Islet of Langerhans (tissue), 1 donor: Measurements from ENCODE around the gene IL37.
"Not testable (repeated sequence)": the region's sequence is repeated elsewhere in the genome, so short reads cannot be mapped to it uniquely, and the experiment has no call there.

ENCODE experiments used
- FAIRE-seq: peaks from one replicate; lab custom pipeline; 2011; peaks lifted over from hg19 to GRCh38; lab: Jason Lieb, UNC

The IL37 gene

DNA sequence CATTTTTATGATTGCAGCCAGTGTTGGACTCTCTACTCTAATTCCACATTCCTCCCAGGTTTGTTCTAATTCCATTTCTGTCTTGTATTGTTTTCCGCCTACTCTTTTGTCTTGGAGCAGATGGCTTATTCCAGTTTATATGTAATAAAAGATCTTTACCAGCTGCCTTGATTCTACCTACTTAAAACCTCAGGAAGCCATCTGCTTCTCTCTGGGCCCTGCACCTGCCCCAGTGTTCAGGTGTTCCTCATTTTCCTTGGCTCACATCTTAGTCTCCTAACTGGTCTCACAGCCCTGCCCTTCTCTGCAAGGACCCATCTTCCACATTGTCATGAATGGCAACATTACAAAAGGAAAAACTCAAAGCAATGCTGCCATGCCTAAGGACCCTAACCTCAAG, 21.0 kb upstream of the IL37 start:
- FAIRE-seq: no peak

DNA sequence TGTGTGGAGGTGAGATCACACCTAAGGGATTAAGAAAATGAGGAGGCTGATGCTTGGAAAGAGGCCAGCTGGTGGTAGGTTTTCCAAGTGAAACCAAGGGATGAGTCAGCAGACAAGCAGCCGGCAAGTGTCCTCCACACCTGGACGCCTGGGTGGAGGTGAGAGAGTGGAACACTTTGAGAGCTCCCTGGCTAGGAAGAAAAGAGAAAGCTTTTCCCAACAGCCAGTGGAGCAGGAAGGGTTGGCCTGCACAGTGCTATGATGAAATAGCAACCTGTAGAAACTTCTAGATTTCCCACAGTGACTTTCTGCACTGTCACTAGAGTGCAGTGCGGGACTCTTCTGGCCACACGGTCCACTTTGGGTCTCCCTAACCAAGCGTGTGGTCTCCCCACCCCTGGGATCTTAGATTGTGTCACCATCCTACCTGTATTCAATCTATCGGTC, 19.6 kb upstream of the IL37 start:
- FAIRE-seq: no peak

DNA sequence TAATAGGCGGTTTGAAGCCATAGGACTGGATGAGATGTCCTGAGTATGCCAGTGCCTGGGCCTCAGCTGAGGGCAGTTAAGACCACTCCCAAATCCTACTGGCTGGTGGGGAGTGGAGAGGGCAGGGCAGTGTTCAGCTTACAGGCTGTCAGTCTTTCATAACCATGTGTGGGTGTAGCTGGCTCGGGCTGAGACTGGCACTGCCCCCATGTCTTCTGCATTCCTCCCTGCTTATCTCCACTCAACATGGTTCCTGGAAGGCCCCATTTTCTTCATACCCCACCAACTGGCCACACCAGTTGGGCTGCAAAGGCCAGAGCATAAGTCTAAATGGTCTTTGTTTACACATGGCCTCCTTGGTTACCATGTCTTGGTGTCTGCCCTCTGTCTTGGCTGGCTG, 17.2 kb upstream of the IL37 start:
- FAIRE-seq: no peak

DNA sequence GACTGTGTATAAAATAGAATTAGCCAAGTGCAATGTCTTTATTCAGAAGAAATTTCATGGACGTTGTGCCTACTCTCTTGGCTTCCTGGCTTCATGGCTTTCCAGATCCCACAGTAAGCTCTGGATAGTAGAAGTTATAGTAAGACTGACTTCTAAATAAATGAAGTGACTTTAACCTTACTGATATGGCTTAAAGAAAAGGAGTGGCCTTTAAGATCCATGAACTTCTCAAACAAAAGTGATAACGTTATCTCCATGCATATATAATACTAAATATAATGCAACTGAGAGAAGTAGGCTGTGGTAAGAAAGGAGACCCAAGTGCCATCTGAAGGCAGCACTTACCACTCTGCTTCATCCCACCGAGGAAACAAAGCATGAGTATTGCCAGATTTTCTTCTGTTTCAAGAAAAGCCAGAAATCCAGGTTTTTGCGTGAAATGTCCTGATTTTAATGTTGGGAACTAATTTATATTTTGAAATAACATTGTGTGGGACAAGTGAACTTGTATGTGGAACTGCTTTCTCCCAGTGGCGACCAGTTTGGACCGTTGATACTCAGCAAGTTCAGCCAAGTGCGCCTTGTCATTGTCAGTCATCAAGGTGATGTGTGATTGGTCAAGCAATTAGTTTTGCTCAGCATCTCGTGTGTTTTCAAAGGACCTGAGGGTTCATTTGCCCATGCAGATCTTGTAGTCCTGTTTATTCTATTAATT, 13.9 kb upstream of the IL37 start:
- FAIRE-seq: no peak

DNA sequence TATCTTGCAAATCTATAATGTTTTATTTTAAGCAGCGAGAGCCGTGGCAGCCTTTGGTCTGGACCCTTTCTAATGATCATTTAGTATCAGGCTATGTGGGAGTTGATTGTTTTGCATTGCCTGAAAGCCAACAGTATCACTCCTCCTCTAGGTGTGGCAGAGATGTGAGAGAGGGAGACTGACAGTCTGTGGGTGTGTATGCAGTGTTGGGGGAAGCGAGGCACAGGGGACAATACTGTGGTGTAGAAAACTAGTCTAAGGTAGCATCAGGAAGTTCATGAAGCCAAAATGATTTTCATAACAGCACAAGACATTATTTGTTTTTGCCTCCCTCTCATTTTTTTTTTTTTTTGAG, 13.4 kb upstream of the IL37 start:
- no peak for FAIRE-seq

DNA sequence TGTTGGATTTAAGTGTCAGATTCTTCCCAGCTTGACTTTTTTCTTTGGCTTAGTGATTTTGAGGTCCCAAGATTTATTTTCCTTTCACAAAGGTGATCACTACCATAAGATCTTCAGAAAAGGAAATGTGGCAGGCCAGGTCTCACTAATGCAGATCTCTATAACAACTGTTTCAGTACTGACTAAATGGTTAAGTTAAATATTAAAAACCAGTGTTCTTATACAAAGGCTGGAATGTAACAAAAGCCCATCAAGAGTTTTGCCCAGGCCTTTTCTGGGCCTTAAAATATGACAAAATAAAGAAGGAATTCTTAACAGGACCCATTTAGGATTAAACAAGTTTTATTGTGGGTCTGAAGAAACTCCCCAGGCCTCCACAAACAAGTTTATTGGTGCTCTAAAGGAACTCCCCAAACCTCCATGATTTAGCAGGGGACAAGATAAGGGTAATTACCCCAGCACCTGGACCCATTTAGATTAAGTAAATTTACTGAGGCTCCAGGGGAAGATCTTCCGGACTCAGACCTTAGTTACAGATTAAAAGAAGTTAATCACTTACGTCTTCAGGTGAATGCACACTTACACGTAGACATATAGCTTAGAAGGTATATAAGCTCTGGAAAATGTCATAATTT, 9.4 kb upstream of the IL37 start:
- not testable (repeated sequence) for FAIRE-seq

DNA sequence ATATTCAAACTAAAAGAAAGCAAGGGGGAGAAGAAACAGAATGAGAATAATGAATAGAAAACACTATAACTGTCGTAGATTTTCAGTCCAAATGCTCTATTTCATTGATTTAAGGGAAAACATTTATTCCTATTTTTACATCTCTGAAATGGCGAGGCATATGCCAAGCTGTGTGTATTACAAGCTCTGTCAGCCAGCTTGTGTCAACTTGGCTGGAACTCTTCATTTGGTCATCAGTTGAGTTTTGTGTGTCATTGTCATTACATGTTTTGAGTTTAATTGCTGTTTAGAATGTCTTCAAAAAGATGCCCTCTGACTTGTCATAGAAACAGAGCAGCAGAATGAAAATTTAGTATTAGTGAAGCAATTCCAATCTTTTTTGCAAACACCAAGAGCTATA, 8.1 kb upstream of the IL37 start:
- no peak for FAIRE-seq

DNA sequence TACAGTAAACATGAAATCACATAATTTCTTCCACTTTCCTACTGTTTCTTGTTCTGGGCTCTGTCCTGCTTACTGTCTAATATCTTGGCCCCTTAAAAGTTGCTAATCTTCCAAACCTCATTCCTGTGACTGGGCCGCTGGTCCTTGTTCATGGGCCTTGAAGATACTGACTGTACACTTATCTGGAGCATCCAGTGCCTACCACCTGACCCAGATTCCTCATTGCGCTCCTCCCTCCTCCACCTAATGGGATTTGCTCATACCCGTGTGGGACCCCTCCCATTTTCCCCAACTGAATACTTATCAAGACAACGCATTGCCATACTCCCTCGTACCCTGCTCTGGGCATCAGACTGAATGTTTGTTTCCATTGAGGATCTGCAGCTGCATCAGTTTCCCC, 6.1 kb upstream of the IL37 start:
- no peak for FAIRE-seq

DNA sequence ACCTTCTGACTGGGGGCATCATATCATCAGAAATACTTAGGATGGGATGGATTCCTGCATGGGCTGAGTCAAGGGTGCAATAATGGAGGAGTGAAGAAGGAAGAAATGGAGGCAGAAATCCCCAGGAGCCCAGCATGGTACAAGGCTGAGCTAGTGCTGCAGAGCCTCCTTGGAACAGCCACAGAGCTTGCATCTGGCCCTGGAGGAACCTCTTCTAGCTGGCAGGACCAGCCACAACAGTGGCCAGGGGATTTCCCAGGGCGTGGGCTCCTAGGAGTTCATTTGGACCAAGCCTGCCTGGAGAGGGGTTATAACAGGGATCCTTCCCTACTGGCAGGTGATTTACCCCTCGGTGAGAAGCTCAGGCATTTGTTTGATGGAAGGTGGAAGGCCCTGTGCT, 4.7 kb upstream of the IL37 start:
- FAIRE-seq: no peak

DNA sequence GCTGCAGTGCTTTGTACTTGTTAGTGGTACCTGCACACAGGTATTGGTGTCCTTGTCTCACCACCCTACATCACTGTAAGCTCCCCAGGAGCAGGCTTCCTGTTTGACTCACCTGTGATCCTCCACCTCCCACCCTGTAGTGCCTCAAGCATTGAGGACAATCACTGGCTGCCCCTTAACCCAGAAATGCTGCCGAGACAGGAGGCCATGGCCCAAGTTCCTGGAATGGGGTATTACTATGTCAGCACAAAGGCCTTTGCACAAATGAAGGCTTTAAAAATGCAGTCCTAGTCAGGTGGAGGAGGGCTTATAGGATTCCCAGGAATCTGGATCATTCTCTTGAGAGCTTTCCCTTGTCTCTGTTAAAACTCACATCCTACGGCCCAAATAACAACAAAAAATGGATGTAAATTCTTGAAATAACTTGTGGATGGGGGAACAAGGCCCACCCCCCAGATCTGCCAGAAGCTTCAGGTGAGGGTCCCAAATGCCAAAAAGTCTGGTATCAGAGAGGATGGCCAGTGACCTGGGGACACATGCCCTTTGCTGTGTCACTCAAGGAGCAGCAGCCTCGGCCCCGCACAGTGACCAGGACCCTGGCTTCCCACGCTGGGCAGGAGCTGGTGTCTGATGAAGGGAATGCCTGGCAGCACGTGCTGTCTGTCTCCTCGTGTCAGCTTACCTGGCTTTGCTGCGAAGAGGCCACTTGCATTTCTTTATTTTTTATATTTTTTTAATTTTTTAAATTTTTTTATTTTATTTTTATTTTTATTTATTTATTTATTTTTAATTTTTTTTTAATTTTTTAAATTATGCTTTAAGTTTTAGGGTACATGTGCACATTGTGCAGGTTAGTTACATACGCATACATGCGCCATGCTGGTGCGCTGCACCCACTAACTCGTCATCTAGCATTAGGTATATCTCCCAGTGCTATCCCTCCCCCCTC, 3.7 kb upstream of the IL37 start:
- no peak for FAIRE-seq

DNA sequence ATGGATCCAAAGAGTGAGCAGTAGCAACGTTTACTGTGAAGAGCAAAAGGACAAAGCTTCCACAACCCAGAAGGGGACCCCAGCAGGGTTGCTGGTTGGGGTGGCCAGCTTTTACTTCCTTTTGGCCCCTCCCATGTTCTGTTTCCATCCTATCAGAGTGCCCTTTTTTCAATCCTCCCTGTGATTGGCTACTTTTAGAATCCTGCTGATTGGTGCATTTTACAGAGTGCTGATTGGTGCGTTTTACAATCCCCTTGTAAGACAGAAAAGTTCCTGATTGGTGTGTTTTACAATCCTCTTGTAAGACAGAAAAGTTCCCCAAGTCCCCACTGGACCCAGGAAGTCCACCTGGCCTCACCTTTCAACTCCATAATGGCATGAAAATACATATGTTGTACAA, 2.4 kb upstream of the IL37 start:
- not testable (repeated sequence) for FAIRE-seq

DNA sequence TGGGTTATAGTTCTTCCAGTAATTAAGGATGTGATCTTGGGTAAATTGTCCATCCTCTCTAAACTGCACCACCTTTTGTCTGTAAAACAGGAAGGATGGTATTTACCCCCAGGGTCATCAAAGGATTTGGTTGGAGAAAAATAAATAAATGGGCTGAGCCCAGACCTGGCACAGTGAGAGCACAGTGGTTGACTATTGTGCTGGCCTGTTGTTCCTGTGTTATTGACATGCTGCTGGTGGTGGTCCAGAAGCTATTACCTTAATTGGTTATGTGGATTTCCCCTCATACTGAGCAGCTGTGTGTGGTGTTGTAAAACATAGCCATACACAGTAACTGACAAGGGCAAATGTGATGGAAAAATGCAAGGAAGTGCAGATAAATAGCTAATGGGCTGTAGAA, 746 bp upstream of the IL37 start:
- FAIRE-seq: no peak

DNA sequence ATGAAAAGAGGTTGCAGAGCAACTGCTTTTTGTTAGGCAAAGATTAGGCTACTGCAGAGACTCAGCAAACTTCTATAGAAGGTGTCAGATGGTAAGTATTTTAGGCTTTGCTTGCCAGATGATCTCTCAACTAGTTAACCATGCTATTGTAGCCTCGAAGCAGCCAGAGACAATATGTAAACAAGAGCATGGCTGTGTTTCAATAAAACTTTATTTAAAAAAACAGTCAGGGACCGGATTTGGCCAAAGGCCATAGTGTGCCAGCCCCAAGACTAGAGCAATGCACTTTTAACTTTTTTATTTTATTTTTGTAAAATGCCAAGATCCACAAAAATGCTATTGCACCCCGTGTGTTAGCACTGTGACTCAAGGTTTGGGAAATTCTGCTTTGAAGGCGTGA, 1.4 kb downstream of the IL37 start:
- no peak for FAIRE-seq

DNA sequence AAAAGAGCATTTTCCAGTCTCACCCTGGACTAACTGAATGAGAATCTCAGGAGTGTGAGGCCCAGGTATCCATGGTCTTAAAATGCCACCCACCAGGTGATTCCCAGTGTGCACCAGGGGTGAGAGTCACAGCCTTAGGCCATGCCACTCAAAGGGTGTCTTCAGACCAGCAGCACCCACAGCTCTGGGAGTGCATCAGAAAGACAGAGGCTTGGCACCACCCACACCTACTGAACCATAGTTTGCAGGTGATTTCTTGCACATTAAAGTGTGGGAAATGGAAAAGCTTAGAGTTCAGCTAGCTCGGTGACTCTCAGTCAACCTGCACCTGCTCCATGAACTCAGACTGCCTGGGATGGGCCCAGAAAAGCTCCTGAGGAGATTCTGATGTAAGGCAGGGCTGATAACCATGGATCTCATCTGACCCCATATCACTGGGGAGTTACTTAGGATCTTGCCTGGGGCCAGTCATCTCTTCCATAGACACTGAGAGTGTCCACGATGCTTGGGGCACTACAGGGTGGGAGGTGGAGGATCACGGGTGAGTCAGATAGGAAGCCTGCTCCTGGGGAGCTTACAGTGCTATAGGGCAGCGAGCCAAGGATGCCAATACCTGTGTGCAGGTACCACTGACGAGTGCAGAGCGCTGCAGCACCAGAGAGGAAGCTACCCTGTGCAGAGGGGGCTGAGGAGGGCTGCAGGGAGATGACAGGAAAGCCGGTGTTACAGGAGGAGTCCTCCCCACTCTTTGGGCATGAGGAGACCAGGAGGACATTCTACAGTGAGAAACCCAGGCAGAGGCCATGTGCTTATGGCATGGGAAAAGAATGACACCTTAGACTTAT, 4.6 kb downstream of the IL37 start:
- no peak for FAIRE-seq

DNA sequence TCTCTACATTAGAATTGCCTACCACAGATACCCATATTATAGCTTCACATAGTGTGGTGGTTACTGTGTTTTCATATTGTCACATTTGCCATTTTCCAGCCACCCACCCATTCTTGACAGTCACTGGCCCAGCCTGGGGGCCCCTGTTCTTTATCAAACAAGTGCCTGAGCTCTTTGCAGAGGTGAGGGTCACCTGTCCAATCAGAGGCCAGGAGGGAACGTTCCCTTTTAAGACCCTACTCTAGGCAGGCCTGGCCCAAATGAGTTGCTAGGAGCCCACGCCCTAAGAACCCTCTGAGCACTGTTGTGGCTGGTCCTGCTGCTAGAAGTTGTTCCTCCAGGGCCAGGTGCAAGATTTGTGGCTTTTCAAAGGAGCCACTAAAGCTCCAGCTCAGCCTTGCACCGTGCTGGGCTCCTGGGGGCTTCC, 5.2 kb downstream of the IL37 start:
- no peak for FAIRE-seq

DNA sequence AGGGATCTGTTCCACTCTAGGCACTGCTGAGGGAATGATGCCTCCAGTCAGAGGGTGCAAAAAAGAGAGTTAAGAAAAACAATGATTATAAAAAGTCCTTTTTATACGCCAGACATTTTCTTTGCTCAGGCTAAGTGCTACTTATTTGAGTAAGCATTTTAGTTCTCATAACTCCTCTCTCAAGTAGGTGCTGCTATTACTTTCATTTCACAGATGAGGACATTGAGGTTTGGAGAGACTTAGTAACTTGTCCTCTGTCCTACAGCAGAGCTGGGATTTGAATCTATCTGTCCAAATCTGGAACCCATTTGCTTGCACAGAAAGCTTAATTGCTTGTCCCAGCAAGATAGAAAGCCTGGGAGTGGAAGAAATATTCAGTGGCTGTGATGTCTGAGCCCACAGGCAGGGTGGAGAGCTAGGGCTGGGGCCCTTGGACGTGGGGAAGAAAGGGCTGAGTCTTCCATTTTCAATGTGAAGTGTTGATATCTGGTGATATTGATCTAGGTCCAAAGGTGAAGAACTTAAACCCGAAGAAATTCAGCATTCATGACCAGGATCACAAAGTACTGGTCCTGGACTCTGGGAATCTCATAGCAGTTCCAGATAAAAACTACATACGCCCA, 5.8 kb downstream of the IL37 start:
- no peak for FAIRE-seq

DNA sequence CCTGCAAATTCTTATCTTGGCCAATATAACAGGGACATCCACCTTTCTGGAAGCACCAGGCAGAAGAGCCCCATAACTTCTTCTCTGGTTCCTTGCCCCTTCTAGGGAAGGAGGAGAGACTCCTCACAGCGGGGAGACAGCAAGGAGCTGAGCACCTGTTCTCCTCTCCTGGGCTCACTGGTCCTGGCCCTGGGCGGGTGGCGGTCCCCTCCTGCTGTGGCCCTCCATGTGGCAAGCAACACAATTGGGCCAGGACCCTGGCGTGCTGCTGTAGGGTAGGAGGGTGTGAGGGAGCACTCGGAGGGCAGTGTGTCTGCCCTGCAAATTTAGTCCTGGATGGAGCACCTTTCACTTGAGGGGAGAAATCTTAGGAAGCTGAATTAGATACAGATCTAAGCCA, 6.9 kb downstream of the IL37 start:
- no peak for FAIRE-seq

DNA sequence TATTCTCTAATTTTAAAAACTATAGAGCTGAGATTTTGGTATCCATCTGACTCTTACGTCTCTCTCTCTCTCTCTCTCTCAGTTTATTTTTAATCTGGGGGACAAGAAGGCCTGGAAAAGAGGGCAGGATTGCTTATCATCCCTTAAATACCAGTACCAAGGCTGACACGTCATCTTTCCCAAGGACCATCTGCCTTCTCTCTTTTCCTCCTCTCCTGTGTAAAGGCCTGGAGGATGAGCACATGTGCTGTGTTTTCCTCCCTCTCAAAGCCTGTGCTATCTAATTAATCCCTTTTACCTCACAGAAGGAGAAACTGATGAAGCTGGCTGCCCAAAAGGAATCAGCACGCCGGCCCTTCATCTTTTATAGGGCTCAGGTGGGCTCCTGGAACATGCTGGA, 7.3 kb downstream of the IL37 start:
- FAIRE-seq: no peak

DNA sequence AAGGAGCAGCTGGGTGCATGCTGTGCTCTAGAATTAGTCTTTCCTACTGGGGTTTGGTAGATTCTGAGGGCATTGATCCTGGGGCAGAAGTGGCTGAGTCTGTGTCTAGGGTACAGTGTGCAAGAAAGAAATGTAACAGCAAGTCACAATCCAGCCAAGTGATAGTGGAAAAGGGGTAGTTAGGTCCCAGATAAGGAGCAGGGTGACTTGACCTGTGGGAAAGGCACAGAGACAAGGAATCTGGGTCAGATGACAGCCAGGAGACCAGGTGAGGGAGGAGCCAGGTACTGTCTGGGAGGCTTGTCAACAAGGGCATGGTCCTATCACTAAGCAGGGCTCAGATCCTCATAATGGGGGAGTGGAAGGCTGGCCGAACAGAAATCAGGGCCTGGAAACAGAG, 8.1 kb downstream of the IL37 start:
- FAIRE-seq: no peak

DNA sequence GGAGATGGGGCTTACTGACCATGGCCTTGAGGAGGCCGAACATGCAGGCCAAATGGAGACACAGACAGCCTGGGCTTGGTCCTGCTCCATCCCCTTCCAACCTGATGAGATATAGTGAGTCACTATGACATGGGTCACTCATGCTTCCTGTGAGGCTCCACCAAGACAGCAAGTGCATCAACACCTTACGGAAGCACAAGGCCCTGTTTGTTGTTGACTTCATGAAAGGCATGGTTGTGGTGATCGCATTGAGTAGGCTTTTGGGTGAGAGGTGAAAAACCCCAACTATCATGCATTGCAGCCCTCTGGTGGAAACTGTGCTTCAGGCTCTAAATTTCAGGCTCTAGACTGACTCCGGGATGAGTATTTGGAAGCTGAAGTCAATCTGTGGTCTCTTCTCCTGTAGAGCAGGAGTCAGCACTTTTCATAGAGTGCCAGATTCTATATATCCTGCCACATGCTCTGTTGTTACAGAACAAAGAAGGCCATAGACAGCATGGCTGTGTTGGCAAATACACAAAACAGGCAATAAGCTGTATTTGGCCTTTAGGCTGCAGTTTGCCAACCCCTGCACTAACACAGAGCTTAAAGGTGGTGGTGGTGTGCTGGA, 10.1 kb downstream of the IL37 start:
- FAIRE-seq: no peak

DNA sequence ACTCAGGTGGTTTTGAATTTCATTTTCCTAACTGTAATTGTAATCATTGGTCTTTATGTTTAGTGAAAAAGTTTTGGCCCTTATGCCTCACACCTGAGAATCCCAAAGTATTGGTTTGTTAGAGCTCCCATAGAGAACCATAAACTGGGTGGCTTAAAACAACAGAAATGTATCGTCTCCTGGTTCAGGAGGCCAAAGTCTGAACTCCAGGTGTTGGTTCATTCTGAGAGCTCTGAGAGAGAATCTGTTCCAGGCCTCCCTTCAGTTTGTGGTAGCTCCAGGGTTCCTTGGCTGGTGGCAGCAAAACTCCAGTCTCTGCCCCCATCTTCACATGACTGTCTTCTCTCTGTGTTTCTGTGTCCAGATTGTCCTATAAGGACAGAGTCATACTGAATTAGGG, 11.0 kb downstream of the IL37 start:
- FAIRE-seq: no peak
